ENCODE measurements around the gene PPP1R12A. TPM values are rescaled to one million over a fixed set of nuclear protein-coding genes. Genes with fewer than 3 reads are reported as not detected.

Gene PPP1R12A
- total RNA-seq, 4 donors from 2014 or later = 100 to 121 (median 113) TPM

DNA sequence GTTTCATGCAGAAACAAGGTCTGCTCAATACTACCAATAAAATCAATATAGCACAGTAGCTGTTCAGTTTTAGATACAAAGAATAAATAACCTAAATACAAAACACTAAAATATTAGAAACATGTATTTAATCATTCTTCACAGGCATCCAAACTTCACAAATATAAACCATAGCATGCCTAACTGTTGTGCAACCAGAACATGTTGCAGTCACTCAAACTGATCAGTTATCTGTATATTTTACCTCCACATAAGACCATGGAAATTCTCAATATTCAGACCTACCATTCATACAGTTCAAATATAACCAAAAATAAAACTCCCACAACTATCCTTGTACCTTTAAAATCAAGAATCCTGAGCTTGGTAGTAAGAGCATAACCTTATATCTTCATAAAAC, 161.0 kb downstream of the PPP1R12A start:
- Histone ChIP-seq H3K9me3 (no peaks in the 10 kb centered on the region), H3K36me3 (peaks cover 0 to 27% (median 14%) of the 10 kb centered on the region in 4 donors), H3K27me3 (no peaks in the 10 kb centered on the region), H3K4me3 (no peak overlapping the region), H3K4me1 (no peaks in the 10 kb centered on the region), H3K27ac (no peak overlapping the region)
- intact Hi-C loops (cut with DNase I; ENCODE audit: low total_unique reads) = no loop called here
- no peak for DNase-seq
- in situ Hi-C loops (cut with MboI; ENCODE audit: low pct_ligation_motif_present in 1 of 4, low pct_unique_long_range_greater_than_20kb in 1 of 4, low sequenced_read_pairs in 3 of 4) = no loop called here
- TF ChIP-seq EP300 (IDR thresholded peaks at IDR 0.05; ENCODE audit: low read depth) (no peak), POLR2A (IDR thresholded peaks at IDR 0.05) (no peak), POLR2AphosphoS5 (IDR thresholded peaks at IDR 0.05) (no peak)
- TF ChIP-seq, protein P1, sequence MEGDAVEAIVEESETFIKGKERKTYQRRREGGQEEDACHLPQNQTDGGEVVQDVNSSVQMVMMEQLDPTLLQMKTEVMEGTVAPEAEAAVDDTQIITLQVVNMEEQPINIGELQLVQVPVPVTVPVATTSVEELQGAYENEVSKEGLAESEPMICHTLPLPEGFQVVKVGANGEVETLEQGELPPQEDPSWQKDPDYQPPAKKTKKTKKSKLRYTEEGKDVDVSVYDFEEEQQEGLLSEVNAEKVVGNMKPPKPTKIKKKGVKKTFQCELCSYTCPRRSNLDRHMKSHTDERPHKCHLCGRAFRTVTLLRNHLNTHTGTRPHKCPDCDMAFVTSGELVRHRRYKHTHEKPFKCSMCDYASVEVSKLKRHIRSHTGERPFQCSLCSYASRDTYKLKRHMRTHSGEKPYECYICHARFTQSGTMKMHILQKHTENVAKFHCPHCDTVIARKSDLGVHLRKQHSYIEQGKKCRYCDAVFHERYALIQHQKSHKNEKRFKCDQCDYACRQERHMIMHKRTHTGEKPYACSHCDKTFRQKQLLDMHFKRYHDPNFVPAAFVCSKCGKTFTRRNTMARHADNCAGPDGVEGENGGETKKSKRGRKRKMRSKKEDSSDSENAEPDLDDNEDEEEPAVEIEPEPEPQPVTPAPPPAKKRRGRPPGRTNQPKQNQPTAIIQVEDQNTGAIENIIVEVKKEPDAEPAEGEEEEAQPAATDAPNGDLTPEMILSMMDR (IDR thresholded peaks at IDR 0.05) = no peak

DNA sequence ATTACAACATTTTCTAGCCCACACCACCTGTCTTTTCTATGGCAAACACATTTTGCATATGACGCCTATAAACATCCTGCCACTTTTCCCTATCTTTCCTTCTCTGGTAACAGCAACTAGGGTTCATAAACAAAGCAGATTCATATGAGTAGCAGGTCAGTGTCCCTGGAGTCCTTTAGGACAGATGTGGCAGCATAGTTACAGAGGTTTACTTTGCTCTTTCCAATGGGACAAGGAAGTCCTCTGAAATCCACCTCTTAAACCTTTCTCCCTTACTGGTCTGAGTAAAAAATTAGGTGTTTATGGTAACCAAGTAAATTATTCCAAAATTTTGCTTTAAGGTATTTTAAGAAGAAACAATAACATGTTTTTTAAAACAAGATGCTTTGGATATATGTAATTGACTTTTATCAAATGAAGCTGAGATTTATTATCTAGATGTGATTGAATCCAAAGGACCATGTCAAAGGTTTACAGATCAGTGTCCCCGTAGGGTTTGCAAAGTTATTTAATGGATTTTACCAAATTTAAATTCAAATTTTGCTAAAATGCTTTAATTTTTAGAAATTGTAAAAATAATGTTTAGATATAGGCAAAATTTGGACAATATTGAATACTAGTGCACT, 164.9 kb downstream of the PPP1R12A start:
- TF ChIP-seq EP300 (IDR thresholded peaks at IDR 0.05; ENCODE audit: low read depth) (no peak), POLR2A (IDR thresholded peaks at IDR 0.05) (no peak), POLR2AphosphoS5 (IDR thresholded peaks at IDR 0.05) (no peak)
- TF ChIP-seq, protein P1 (IDR thresholded peaks at IDR 0.05) = no peak
- H3K4me3 ChIP-seq = no peak overlapping the region
- no peaks in the 10 kb centered on the region for H3K4me1 ChIP-seq
- no peaks in the 10 kb centered on the region for H3K27me3 ChIP-seq
- in situ Hi-C loops (cut with MboI; ENCODE audit: low pct_ligation_motif_present in 1 of 4, low pct_unique_long_range_greater_than_20kb in 1 of 4, low sequenced_read_pairs in 3 of 4) = no loop called here
- H3K27ac ChIP-seq = no peak overlapping the region
- no peak for DNase-seq
- no peaks in the 10 kb centered on the region for H3K9me3 ChIP-seq
- H3K36me3 ChIP-seq = peaks cover 0 to 5% (median 0%) of the 10 kb centered on the region in 4 donors
- intact Hi-C loops (cut with DNase I; ENCODE audit: low total_unique reads) = no loop called here
- 86 to 91% methylated on average over 2 of the region's 2 CpGs for WGBS, 2 donors (ENCODE audit: low coverage in 1 of 2)

DNA sequence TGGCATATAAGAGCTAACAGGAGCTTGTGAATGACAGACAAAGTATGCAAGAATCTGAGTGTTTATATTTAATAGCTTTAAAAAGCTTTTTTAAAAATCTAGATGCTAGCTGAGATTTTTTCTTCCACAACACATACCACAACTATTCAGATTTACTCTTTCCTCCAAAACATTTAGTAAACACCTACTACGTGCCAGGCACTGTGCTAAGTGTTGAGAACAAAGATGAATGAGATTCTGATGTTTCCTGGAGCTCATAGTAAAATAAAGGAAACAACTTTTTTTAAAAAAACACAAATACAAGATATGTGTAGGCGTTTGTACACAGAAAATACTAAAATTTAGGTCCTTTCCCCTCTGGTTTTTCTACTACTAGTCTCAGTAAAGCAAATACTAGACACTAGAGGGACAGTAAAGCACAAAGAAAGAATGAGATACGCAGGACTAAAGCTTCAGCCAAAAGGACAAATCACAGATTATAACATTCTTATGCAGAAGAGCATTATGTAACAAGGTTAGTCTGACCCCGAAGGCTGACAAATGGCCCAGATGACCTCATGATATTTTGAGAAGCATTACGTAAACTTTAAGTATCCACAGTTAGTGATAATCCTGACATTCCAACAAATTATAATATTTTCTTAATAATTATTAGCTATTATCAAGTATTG, 165.6 kb downstream of the PPP1R12A start:
- Histone ChIP-seq H3K4me3 (no peak overlapping the region), H3K9me3 (no peaks in the 10 kb centered on the region), H3K27ac (no peak overlapping the region), H3K27me3 (no peaks in the 10 kb centered on the region), H3K36me3 (no peaks in the 10 kb centered on the region), H3K4me1 (no peaks in the 10 kb centered on the region)
- no peak for TF ChIP-seq POLR2AphosphoS5 (IDR thresholded peaks at IDR 0.05)
- no peak for TF ChIP-seq POLR2A (IDR thresholded peaks at IDR 0.05)
- no peak for TF ChIP-seq EP300 (IDR thresholded peaks at IDR 0.05; ENCODE audit: low read depth)
- TF ChIP-seq, protein P1 (IDR thresholded peaks at IDR 0.05) = no peak
- WGBS, 2 donors (ENCODE audit: low coverage in 1 of 2) = 75 to 87% methylated on average over 5 of the region's 5 CpGs
- intact Hi-C loops (cut with DNase I; ENCODE audit: low total_unique reads) = no loop called here
- DNase-seq = no peak
- in situ Hi-C loops (cut with MboI; ENCODE audit: low pct_ligation_motif_present in 1 of 4, low pct_unique_long_range_greater_than_20kb in 1 of 4, low sequenced_read_pairs in 3 of 4) = no loop called here

DNA sequence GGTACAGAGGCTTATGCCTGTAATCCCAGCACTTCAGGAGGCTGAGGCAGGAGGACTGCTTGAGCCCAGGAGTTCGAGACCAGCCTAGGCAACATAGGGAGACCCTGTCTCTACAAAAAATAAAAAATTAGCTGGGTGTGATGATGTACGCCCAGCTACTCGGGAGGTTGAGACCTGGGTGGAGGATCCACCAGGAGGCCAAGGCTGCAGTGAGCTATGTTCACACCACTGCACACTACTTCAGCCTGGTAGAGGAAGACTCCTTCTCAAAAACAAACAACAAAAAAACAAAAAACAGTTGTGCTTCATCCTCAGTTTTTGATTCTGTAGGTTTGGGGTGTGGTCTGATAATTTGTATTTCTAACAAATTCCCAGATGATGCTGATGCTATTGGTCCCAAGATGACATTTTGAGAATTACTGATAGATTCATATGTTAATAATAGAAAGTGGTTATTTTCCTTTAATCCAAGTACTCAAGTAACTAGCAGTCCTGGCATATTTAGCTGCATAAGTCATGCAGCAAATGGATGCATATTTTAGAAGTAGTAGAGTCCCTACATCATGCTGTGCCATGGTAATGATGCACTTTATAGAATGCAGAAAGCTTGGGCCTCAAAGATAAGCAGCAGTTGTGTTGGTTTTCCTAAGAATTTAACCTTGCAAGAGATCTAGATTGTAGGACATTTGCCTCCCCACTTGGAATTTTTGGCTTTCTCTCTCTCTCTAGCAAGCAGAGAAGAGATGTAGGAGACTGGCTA, 168.0 kb downstream of the PPP1R12A start:
- H3K9me3 ChIP-seq = no peaks in the 10 kb centered on the region
- DNase-seq = no peak
- no peaks in the 10 kb centered on the region for H3K36me3 ChIP-seq
- no peaks in the 10 kb centered on the region for H3K27me3 ChIP-seq
- H3K4me1 ChIP-seq = no peaks in the 10 kb centered on the region
- H3K27ac ChIP-seq = no peak overlapping the region
- in situ Hi-C loops (cut with MboI; ENCODE audit: low pct_ligation_motif_present in 1 of 4, low pct_unique_long_range_greater_than_20kb in 1 of 4, low sequenced_read_pairs in 3 of 4) (no loop called here), intact Hi-C loops (cut with DNase I; ENCODE audit: low total_unique reads) (no loop called here)
- 85 to 100% methylated on average over 1 to 3 of the region's 3 CpGs for WGBS, 2 donors (ENCODE audit: low coverage in 1 of 2)
- TF ChIP-seq, protein P1 (IDR thresholded peaks at IDR 0.05) = no peak
- TF ChIP-seq POLR2A (IDR thresholded peaks at IDR 0.05) = no peak
- TF ChIP-seq POLR2AphosphoS5 (IDR thresholded peaks at IDR 0.05) = no peak
- TF ChIP-seq EP300 (IDR thresholded peaks at IDR 0.05; ENCODE audit: low read depth) = no peak
- H3K4me3 ChIP-seq = no peak overlapping the region

Measured in transverse colon (tissue), 4 donors.